Activated CD8-positive, alpha-beta memory T cell treated with anti-CD3 and anti-CD28 coated beads, Interleukin-2, amount 50 U/mL, for 24 hours (primary cell): ENCODE measurements around the gene SEC63.
"Not testable (repeated sequence)": the region's sequence is repeated elsewhere in the genome, so short reads cannot be mapped to it uniquely, and the experiment has no call there.

ENCODE experiments used
- DNase-seq: peaks from one replicate; pipeline ENCODE4 v3.0.0-alpha.2; 2020; ENCODE audit errors: extremely low read depth

SEC63 gene, protein sequence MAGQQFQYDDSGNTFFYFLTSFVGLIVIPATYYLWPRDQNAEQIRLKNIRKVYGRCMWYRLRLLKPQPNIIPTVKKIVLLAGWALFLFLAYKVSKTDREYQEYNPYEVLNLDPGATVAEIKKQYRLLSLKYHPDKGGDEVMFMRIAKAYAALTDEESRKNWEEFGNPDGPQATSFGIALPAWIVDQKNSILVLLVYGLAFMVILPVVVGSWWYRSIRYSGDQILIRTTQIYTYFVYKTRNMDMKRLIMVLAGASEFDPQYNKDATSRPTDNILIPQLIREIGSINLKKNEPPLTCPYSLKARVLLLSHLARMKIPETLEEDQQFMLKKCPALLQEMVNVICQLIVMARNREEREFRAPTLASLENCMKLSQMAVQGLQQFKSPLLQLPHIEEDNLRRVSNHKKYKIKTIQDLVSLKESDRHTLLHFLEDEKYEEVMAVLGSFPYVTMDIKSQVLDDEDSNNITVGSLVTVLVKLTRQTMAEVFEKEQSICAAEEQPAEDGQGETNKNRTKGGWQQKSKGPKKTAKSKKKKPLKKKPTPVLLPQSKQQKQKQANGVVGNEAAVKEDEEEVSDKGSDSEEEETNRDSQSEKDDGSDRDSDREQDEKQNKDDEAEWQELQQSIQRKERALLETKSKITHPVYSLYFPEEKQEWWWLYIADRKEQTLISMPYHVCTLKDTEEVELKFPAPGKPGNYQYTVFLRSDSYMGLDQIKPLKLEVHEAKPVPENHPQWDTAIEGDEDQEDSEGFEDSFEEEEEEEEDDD

DNA sequence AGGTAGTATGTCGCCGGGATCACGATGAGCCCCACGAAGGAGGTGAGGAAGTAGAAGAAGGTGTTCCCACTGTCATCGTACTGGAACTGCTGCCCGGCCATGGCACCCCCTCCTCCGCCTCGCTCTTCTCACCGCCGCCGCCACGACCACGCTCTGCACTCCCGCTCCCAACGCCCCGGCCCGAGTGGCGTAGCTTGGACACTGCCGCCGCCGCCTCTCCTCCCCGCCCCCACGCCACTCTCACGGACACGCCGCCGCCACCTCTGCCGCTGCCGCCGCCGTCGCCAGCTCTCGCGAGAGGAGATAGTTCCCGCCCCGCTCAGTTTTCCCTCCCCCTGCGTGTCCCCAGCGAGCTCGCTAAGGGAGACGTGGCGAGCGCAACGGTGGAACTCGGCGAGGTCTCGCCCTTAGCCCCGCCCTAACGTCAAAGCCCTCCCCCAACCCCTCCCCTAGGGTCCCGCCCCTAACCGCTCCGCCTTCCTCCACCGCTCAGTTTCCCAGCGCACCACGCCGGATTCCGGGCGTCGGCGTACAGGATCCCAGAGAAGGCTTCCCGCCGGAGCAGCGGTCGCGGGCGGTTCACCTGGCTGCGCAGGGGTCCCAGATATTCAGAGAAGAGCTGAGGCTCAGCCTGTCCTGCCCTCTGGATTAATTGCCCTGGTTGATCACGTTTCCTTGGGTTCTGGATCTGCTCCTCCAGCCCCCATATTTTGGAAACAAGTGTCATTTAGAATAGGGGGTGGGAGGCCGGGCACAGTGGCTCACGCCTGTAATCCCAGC lies at the start of gene SEC63:
TSS of gene SEC63 (minus strand) at position 300 of the 780 bp plus-strand sequence. CDS start at position 101, 199 bp downstream.
- peak; percentile 90 for DNase-seq

DNA sequence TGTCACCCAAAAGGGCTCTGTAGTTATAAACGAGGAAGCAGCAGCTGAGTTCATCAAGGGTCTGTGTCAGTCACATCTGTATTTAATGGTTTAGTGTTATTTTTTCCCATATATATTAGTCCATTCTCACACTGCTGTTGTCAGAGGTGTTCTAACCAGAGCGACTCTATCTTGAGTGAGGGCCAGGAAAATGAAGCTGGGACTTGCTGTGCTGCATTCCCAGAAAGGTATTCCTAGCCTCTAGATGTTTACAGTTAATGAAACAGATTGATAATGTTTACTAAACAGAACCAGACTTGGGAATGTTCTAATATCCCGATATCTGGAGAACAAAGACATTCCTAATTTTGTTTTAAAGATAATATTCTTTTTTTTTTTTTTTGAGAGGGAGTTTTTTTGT lies 48.0 kb upstream of the SEC63 start:
- no peak for DNase-seq

DNA sequence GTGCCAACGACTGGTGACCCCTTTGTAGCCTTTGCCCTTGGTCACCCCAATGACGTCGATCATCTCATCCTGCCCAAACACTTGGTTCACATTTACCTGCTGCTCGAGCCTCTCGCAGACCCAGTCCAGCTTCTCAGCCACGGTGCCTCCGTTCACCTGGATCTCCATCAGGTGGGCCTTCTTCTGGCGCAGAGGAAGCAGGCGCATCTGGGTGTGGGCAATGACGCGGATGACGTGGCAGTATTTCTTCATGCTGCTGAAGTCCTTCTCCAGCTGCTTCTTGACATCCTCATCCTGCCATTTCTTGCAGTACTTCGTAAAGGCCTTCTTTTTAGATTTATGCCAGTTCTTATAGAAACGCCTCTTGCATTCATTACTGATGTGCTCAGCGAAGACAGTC lies 46.9 kb upstream of the SEC63 start:
- DNase-seq: no peak

DNA sequence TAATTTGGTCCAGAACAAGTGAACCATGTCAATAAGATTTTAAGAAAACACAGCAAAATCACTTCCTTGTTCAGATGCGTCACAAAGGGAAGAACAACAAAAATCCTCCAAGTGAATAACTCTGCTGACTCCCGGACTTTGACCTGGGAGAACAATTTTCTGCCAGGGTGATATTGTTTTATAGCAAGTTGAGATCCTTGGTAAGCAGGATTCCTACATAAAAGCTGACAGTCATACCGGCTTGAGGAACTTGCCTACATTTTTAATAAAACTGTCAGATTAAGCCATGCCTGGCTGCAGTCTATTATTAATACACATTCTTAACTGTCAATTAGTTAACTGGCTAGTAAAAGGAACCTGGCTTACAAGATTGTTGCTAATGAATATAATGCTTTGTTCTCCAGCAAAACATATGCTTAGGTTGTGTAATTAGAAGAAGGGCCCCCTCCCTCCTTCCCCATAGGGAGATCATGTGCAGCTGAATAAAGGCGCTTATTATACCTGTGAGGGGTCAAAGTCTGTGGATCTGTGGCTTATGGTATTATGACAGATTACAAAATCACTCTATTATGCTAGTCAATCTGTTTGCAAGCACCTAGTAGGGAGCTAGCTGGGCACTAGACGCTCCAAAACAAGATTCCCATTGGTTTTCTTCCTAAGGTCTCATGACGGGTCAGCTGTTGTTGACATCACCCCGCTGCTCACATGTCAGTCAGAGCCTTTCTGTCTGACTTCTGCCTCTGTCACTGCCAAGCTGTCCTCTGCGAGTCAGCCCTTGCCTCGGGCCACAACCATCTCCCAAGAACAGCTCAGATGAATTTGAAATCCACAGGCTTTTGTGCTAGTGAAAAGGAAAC lies 44.6 kb upstream of the SEC63 start:
- no peak for DNase-seq

DNA sequence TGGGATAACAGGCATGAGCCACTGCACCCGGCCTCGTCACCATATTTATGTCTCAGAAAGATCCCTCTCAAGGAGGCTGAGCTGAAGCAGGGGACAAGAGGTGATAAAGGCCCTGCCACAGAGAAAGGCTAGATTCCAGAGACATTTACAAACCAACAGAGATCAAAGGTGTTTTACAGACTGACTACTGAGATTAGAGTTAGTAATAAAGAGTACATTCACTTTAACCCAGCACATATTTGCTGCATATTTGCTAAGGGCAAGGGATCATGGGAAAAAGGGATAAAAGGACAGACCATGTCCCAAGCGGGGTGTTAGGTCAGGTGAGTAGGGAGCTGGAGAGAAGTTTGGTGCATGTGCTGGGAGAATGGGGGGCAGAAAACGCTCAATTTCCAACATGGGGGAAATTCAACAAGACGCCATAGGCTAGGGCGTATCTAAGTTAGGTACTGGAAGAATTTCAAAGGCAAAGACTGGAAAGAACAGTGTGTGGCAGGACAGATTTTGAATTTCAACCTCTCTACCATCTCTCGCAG lies 43.8 kb upstream of the SEC63 start:
- no peak for DNase-seq

DNA sequence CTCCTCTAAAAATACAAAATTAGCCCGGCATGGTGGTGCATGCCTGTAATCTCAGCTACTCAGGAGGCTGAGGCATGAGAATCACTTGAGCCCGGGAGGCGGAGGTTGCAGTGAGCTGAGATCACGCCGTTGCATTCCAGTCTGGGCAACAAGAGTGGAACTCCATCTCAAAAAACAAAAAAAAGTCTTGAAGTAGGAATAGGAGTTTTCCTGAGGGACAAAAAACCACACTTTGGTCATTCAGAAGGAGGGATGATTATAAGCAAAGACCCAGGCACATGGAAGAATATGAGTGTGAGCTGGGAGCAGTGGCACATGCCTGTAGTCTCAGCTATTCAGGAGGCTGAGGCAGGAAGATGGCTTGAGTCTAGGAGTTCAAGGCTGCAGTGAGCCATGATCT lies 42.3 kb upstream of the SEC63 start:
- not testable (repeated sequence) for DNase-seq

DNA sequence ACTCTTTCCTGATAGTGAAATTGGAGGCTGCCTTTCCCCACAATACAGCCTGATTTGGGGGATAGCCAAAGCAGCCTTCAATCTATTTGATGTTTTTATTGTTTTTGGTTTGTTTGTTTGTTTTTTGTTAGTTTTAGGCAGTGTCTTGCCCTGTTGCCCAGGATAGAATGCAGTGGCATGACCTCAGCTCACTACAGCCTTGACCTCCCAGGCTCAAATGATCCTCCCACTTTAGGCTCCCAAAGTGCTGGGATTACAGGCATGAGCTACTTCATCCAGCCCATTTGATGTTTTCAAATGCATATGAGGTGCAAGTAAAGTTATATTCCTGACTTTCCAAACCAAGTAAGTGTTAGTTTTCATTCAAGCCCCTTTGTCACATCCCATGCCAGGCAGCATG lies 41.3 kb upstream of the SEC63 start:
- DNase-seq: no peak

DNA sequence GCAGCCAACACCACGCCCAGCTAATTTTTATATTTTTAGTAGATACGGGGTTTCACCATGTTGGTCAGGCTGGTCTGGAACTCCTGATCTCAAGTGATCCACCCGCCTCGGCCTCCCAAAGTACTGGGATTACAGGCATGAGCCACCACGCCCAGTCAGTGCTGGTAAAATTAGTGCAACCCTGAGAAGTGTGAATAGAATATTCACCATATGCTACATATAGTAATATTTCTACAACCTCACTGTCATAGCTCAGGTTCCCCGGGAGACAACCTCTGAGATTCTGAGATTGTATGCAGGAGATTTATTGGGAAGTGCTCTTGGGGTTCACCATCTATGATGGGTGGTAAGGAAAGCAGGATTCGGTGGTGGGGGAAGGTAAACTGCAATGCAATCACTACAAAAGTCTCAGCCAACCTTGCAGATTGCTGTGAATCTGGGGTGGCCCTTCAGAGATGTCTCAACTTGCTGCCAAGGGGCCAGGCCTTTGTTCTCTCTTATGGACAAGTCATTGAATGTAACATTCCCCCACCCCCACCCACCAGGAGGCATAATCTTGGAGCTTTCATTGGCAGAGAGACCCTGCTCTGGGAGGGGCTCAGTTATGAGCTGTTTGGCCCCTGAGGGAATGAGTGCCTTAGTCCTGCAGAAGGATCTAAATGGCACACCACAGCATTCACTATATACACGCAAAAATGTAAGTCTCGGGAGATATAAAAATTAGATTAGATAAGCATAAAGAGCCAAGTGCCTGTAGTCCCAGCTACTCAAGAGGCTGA lies 34.0 kb upstream of the SEC63 start:
- DNase-seq: no peak

DNA sequence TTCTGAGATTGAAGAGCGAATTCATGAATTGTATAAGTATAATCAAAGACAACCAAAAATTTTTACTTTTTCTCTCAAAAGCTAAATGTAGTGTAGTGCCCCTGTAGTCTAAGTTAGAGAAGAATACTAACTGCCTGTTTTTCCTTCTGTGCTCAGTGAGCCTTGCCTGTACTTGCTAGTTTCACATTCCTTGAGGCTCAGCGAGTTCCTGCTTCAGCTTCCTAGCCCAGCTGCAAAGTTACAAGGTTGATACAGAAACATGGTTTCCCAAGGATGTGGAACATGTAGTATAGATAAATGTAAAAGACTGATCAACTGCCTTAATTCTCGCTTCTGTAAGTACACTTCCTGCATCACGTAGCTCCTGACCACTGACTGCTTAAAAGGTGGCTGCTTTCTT lies 33.1 kb upstream of the SEC63 start:
- DNase-seq: no peak

DNA sequence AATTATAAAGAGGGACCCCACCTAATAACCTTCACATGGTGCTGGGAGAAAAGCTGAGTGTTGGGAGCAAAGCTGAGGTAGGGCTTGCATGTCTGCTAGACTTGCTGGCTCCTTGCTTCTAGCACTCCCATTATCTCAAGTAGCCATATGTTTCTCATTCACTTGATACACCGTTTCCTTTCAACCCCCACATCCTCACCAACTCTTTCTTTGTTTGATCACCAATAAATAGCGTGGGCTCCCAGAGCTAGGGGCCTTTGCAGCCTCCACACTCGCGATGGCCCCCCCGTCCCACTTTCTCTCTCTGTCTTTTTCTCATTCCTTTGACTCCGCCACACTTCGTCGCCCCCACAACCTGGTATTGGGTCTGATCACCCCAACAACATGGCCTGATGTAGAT lies 32.6 kb upstream of the SEC63 start:
- not testable (repeated sequence) for DNase-seq

DNA sequence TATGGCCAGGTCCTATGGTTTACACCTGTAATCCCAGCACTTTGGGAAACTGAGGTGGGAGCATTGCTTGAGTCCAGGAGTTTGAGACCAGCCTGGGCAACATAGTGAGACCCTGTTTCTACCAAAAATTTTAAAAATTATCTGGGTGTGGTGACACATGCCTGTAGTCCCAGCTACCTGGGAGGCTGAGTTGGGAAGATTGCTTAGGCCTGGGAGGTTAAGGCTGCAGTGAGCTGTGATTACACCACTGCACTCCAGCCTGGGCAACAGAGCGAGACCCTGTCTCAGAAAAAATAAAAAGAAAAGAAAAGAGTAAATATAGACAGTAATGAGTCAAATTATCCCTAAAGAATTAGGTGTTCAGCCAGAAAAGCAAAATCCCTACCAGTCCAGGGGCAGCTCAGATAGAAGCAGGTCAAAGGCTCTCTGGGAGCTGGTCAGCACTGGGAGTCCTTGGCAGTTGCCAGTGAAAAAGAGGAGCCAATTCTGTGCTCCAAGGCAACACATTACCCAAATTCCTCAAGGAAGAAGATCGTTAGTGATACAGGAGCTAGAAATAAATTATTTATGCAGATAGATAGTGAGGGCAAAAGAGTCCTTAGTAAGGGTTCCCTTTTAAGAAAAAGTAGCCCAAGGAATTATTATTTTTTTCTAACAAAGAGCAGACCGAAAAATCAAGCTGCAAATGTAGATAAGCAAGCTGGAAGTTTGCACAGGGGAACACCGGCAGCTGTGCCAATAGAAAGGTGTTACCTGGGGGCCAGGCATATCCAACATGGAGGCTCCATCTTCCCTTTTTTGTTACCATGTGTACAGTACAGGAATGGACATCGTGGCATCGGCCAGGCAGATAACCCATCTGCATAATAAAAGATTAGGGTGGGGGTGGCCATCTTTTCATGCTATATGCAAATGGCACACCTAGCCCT lies 31.4 kb upstream of the SEC63 start:
- no peak for DNase-seq

DNA sequence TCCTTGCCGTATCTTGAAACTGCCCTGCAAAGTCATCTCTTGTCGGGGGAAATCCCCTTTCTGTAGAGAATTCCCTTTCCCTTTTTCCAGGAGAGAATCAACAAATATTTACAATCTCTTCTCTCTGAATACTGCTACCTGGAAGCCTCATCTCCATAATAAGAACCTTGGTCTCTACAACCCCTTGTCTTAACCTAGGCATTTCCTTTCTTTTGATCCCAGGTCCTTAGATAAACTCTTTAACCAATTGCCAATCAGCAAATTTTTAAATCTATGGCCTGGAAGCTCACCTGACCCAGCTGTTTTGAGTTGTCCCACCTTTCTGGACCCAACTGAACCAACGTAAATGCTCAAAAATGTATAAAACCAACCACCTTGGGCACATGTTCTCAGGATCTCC lies 30.6 kb upstream of the SEC63 start:
- DNase-seq: no peak

DNA sequence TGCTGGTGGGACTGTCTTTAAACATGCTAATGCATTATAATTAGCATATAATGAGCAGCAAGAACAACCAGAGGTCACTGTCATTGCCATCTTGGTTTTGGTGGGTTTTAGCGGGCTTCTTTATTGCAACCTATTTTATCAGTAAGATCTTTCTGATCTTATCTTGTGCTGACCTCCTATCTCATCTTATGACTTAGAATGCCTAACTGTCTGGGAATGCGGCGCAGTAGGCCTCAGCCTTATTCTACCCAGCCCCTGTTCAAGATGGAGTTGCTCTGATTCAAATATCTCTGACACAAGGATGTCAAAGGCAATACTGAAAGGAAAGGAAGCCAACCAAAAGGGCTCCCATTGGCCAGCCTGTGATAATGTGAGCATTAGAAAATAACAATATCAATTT lies 29.8 kb upstream of the SEC63 start:
- no peak for DNase-seq

DNA sequence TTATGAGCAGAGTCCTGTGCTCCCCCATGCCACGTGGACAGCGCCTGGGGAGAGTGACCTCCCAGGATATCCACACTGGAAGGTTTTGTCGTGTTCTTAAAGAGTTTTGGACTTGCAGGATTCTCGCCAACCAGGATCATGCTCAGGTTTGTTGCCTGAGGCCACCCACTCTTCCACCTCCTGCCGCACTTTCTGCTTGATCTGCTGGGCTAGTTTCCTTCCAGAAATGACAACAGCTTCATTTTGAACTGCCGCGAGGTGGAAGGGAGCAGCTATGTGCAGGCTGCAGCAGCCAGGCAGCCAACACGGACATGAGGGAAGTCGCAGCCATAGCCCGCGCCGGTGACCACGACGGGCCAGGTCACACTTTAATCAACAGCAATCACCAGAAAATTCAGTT lies 27.7 kb upstream of the SEC63 start:
- no peak for DNase-seq

DNA sequence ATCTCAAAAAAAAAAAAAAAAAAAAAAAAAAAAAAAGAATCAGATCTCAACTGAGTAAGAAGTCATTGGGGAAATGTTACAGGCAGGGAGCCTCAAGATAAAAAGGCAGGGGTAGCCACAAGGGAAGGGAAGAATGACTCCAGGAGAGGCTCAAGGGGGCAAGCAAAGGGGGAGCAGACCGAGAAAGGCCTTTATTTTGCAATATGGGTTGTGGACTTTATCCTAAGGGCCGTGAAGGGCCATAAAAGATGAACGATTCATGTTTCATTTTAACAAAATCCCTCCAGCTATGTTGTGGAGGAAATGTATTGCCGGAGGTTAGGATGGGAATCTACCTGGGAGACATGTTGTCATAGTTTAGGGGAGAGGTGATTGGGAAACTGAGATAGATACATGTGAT lies 25.8 kb upstream of the SEC63 start:
- no peak for DNase-seq

DNA sequence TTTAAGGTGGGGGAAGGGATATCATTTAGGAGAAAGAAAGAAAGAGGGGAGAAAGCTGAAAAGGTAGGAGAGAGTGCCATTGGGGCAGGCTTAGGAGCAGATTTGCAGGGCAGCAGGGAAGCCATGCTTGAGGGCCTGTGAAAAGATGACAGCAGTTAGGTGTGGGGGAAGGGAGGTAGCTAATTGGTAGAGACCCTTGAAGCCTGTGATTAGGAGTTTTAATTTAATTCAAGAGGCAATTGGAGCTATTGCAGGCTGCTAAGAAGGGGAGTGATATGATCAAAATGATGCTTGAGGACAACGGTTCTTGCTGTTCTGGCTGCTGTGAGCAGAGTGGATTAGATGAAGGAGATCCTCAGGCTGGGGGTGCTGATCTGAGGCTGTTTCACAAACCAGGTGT lies 24.5 kb upstream of the SEC63 start:
- no peak for DNase-seq

DNA sequence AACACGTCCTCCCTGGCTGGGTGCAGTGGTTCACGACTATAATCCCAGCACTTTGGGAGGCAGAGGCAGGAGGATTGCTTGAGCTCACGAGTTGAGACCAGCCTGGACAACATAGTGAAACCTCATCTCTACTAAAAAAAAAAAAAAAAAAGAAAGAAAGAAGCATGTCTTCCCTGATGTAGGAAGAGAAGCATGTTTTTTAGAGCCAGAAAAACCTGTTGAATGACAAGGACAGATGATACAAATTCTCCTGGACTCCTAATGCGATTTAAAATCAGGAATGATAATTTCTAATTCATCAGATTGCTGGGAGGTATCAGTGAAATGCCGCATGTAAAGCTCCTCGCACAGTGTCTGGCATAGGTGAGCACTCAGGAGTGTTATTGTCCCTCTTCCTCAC lies 23.7 kb upstream of the SEC63 start:
- no peak for DNase-seq

DNA sequence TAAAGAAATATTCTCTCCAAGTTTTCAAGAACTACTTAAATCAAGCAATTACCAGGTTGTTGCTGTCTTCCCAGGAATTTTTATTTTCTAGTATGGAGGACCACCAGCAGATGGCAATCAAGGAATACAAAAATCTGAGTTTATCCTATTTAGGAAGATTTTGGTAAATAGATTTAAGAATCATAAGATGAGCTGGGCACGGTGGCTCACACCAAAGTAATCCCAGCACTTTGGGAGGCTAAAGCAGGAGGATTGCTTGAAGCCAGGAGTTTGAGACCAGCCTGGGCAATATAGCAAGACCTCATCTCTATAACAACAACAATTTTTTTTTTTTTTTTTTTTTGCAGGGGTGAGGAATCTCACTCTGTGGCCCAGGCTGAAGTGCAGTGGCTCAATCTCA lies 19.3 kb upstream of the SEC63 start:
- DNase-seq: no peak

DNA sequence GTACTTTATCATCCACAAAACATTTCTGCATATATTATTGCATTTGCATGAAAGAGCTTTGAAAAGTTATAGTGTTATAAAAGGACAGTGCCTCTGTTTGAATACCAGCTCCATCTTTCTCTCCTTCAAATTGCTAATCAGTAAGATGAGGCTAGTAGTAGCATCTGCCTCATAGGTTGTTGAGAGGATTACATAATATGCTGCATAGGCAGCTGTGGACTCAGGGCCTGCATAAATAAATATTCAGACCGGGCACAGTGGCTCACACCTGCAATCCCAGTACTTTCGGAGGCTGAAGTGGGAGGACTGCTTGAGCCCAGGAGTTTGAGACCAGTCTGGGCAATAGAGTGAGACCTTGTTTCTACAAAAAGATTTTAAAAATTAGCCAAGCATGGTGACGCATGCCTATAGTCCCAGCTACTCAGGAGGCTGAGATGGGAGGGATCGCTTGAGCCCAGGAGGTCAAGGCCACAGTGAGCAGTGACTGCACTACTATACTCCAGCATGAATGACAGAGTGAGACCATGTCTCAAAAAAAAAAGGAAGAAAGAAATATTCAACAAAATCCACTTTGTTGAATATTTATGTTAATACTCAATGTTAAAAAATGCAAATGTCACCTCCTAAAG lies 18.3 kb upstream of the SEC63 start:
- no peak for DNase-seq
